ENCODE results near the gene ZCCHC2. TPM values are rescaled to one million over a fixed set of nuclear protein-coding genes. Genes with fewer than 3 reads are reported as not detected.
A peak's percentile ranks its signal among the peaks of the same experiment; 100 is the strongest.

Gene ZCCHC2
- total RNA-seq, 4 donors from 2014 or later = 16.8 to 30.8 (median 22.7) TPM

GRCh38 chr18:62625019-62625418 lies 102.2 kb downstream of the ZCCHC2 start:
- Histone ChIP-seq H3K27me3 (no peaks in the 10 kb centered on the region), H3K4me1 (peaks cover 0 to 7% (median 2%) of the 10 kb centered on the region in 3 donors), H3K27ac (peak overlapping the region in 3 of 4 donors; percentile 42 to 64 (median 53)), H3K9me3 (no peaks in the 10 kb centered on the region), H3K36me3 (no peaks in the 10 kb centered on the region), H3K4me3 (no peak overlapping the region)
- peak; percentile 10 for TF ChIP-seq POLR2AphosphoS5 (IDR thresholded peaks at IDR 0.05)
- no peak for TF ChIP-seq EP300 (IDR thresholded peaks at IDR 0.05)
- TF ChIP-seq CTCF (IDR thresholded peaks at IDR 0.05) = no peak
- WGBS, 2 donors (ENCODE audit: low coverage in 1 of 2) = 25 to 33% methylated on average over 2 to 5 of the region's 5 CpGs
- ATAC-seq = peak; percentile 60

Other genes with a start within 250 kb of the ZCCHC2 start
- 1 to 10 TPM in 3 of 4 donors, under 1 TPM in 1; 0.31 to 7.5 (median 1.4) TPM for gene TNFRSF11A, start 197.7 kb upstream of the ZCCHC2 start, total RNA-seq
- 10 to 100 TPM; 10.8 to 19.1 (median 16.3) TPM for gene PHLPP1, start 192.5 kb downstream of the ZCCHC2 start, total RNA-seq